Upper lobe of left lung (tissue), 4 donors: ENCODE results near the gene GPR12.

Experiments used
- POLR2A ChIP-seq, 4 donors: fragments of 450-650 bp; IDR thresholded peaks; one replicate each; pipeline ENCODE4 v1.5.1; 2016 to 2017; ENCODE audit warnings: antibody characterized with exemption in 4 of 4, mild to moderate bottlenecking in 2 of 4
- TF ChIP-seq, protein P1 (sequence below), 6 experiments: fragments of 450-650 bp in 4 of 6; fragments of 200-600 bp in 2 of 6; sonication (generic) in 2 of 6; IDR thresholded peaks; one replicate each; pipeline ENCODE4 v1.5.1; 2016 to 2019; ENCODE audit warnings: antibody characterized with exemption in 6 of 6

GRCh38 chr13:26726684-26727083, 33.9 kb downstream of the GPR12 start:
- TF ChIP-seq, protein P1, sequence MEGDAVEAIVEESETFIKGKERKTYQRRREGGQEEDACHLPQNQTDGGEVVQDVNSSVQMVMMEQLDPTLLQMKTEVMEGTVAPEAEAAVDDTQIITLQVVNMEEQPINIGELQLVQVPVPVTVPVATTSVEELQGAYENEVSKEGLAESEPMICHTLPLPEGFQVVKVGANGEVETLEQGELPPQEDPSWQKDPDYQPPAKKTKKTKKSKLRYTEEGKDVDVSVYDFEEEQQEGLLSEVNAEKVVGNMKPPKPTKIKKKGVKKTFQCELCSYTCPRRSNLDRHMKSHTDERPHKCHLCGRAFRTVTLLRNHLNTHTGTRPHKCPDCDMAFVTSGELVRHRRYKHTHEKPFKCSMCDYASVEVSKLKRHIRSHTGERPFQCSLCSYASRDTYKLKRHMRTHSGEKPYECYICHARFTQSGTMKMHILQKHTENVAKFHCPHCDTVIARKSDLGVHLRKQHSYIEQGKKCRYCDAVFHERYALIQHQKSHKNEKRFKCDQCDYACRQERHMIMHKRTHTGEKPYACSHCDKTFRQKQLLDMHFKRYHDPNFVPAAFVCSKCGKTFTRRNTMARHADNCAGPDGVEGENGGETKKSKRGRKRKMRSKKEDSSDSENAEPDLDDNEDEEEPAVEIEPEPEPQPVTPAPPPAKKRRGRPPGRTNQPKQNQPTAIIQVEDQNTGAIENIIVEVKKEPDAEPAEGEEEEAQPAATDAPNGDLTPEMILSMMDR (IDR thresholded peaks at IDR 0.05) = no peak
- no peak for TF ChIP-seq POLR2A (IDR thresholded peaks at IDR 0.05)
